MV-4-11 (cell line): ENCODE data around the gene GPR18.
"Not testable (repeated sequence)": the region's sequence is repeated elsewhere in the genome, so short reads cannot be mapped to it uniquely, and the experiment has no call there.

Experiments
- DNase-seq: peaks from one replicate; lab custom pipeline; 2025; lab: John Stamatoyannopoulos, UW

The GPR18 gene

GRCh38 chr13:99266827-99267226, 8.6 kb upstream of the GPR18 start:
- DNase-seq = no peak

DNA sequence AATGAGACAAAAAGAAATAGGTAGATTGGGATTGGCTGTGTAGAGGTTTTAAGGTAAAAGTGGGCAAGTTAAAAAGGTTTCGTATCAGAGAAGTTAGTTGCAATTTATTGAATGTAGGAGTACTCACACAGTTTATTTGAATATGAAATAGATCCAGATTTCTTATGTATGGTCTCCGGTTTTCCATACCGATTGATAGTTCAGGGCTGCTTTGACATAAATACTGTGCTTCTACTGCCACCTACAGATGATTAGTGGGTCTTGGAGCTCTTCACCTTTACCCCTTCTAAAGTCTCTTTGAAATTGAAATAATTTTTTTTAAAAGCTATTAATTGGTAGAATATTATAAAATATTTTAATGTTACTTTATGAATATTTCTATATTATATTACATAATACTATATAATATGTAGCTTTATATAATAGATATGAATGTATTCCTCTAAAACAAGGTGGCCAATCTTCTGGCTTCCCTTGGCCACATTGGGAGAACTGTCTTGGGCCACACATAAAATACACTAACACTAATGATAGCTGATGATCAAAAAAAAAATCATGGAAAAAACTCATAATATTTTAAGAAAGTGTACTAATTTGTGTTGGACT, 7.7 kb upstream of the GPR18 start:
- DNase-seq = peak; percentile 46

GRCh38 chr13:99265162-99265800, 7.1 kb upstream of the GPR18 start:
- no peak for DNase-seq

GRCh38 chr13:99264051-99264450, 5.9 kb upstream of the GPR18 start:
- peak; percentile 21 for DNase-seq

- DNase-seq = no peak
Observed at GRCh38 chr13:99263126-99263785, 5.1 kb upstream of the GPR18 start.

DNA sequence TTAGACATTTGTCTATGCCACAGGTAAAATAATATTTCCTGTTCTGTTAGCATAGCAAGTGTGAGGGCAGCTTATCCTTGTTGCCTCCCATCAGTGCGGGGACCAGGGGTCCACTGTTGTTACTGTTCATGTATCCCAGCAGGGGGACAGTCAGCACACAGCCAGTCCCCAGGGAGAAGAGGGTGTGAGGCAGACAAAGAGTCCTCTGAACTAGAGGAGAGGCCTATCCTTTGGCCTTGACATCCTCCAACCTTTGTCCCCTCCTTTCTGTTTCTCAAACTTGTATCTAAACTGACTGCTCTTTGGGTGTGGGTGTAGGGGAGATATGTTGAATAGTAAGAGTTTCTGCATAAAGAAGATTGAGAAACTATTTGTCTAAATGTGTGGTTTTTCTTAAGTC, 2.9 kb upstream of the GPR18 start:
- DNase-seq = no peak

DNA sequence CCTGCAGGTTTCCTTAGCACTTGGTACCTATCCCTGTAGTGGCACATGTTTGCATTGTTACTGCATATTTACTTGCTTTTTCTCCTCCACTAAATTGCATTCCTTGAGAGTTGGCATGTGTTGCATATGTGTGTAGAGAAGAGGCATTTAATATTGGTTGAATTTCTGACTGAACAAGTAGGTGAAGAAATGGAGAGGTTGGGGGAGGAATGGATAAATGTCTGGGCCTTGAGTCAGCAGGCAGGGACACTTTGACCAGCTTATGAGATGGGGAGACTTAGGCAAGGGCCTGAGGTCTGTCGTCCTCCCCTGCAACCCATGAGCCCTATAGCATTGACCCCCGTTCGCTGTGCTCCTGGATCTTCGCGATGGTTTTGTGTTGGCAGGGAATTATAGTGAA, 2.0 kb upstream of the GPR18 start:
- DNase-seq = no peak

- peak; percentile 80 for DNase-seq
Observed at GRCh38 chr13:99258946-99259345, 767 bp upstream of the GPR18 start.

GRCh38 chr13:99257291-99257690, 888 bp downstream of the GPR18 start:
- DNase-seq = no peak

DNA sequence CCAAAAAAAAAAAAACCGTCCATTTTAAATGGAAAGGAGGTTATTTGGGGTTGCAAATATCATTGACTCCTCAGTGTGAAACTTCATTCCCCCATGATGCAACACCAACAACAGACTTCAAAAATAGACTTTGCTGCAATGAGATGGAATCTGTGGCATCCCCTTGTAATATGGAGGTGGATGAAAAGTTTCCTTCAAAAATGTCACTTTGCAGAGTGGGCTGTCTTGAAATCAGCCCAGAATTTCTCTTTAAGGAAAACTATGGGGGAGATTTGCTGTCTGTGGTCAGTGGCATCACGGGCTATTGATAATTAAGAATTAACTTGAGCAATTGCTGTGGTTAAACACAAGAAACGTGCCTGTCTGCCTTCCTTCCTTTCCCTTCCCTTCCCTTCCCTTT, 1.5 kb downstream of the GPR18 start:
- peak; percentile 73 for DNase-seq

DNA sequence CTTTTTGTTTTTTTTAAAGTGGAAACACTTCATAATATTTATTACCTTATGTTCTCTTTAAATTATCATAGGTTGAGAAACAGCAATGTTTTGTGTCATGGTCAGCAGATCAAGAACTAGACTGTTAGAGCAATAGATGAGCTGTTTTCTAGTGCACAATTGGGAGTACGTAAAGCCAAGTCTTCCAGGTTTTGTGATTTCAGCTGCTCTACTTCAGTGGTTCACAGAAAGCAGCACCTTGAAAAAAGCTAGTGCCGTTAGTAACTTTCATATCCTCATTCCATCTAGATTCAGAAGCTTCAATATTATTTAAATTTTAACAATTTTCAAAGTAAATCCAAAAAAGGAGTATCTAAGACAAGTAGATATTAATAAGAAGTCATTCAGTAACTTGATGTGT, 1.9 kb downstream of the GPR18 start:
- peak; percentile 60 for DNase-seq

GRCh38 chr13:99255271-99255670, 2.9 kb downstream of the GPR18 start:
- no peak for DNase-seq

GRCh38 chr13:99254830-99255229, 3.3 kb downstream of the GPR18 start:
- no peak for DNase-seq

DNA sequence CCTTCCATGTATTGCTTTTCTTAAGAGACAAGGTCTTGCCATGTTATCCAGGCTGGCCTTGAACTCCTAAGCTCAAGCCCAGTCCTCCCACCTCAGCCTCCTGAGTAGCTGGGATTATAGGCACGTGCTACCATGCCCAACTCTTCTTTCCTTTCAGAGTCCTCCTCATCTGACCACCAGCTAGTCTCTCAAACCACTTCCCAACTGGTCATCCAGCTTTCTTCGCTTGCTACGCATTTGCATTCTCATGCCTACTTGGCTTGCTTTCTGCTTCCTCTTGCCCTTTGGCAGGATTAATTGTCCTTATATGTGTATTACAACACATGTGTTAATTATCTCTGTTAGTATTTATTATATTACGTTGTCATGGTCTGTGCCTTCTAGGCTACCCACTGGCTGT, 6.3 kb downstream of the GPR18 start:
- no peak for DNase-seq

DNA sequence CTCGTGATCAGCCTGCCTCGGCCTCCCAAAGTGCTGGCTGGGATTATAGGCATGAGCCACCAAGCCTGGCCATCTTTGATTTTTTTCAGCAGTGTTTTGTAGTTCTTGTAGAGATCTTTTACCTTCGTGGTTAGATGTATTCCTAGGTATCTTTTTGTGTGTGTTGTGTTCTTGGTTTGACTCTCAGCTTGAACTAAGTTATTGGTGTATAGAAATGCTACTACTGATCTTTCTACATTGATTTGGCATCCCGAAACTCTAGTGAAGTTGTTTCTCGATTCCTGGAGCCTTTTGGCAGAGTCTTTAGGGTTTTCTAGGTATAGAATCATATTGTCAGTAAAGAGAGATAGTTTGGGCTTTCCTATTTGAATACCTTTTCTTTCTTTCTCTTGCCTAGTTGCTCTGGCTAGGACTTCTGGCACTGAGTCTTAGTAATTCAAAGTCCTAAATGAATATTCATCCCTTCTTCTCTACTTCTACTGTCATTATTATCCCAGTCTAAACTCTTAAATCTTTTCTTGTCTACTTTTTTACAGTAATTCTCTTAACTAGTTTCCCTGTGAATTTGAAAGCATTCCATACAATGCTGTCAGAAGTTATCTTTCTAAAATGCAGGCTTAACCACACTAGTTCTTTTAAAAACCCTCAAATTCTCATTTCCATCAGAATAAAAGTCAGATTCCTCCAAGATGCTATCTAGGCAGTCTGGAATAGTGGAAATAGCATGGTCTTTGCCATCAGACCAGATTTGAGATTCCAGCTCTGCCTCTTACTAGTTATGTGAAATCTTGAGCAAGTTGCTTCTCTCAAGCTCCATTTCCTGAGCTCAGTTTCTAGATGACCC, 7.0 kb downstream of the GPR18 start:
- no peak for DNase-seq

DNA sequence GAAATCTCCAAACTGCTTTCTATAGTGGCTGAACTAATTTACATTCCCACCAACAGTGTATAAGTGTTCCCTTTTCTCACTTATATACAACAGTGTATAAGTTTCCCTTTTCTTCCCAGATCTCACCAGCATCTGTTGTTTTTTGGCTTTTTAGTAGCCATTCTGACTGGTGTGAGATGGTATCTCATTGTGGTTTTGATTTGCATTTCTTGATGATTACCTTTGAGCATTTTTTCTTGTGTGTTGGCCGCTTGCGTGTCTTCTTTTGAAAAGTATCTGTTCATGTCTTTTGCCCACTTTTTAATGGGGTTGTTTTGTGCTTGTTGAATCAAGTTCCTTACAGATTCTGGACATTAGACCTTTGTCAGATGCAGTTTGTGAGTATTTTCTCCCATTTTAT, 8.6 kb downstream of the GPR18 start:
- DNase-seq = not testable (repeated sequence)

DNA sequence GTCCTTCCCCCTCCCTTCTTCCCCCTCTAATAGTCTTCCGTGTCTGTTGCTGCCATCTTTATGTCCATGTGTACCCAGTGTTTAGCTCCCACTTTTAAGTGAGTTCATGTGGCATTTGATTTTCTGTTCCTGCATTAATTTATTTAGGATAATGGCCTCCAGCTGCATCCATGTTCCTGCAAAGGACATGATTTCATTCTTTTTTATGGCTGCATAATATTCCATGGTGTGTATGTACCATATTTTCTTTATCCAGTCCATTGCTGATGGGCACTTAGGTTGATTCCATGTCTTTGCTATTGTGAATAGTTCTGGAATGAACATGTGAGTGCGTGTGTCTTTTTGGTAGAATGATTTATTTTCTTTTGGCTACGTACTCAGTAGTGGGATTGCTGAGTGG, 9.0 kb downstream of the GPR18 start:
- DNase-seq = not testable (repeated sequence)

DNA sequence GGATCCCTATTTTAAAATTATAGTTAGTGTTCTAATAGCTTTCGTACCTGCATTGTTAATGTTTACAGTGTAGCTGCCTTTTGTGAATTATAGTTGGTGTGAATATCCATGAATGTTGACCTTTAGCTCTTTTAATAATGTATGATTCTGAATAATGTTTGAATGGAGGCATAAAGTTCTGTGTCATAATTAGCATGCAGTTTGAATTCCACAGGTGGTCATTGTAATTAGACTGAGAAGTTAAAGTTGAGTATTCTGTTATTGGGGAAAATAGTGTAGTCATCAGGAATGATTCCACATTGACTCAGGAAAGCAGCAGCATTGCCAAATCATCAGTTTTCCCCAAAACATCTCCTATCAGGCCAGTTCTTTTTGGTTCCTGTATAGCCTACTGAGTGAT, 12.1 kb downstream of the GPR18 start:
- DNase-seq = no peak

DNA sequence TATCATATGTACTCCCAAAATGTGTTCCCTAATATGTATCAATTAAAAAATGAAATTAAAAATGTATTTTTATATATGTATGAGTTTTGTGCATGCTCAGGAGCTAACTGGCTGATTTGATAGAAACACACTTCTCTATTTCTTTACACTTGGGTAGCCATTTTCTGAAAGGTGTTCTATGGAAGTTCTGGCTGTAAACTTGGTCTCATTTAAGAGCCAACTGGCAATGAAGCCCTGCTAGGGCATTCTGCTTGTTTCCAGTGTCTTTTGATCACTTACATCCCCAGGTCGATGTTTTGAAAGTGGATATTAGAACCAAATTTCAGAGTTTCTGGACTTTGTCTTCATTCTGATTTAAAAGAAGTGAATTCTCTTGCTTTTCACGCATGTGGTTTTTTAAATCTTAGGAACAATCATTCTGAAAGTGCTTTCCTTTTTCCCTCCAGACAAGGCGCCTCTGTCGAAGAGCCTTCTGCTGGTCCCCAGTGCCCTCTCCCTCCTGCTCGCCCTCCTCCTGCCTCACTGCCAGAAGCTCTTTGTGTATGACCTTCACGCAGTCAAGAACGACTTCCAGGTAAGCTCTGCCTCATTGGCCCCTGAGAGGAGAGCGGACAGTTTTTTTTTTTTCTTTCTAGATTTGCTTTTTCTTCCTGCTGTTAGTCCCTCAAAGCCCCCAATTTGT, 20.1 kb downstream of the GPR18 start:
- no peak for DNase-seq

GRCh38 chr13:99231721-99232120, 26.5 kb downstream of the GPR18 start:
- DNase-seq = peak; percentile 100

GRCh38 chr13:99230991-99231390, 27.2 kb downstream of the GPR18 start:
- no peak for DNase-seq

GRCh38 chr13:99230588-99230987, 27.6 kb downstream of the GPR18 start:
- peak; percentile 33 for DNase-seq
